Esophagus muscularis mucosa (tissue), 3 donors: ENCODE data around the gene DNHD1.

Source experiments
- CTCF ChIP-seq, 3 experiments: fragments of 200-600 bp in 2 of 3; fragments of 450-650 bp in 1 of 3; sonication (generic) in 2 of 3; IDR thresholded peaks; one replicate each; pipeline ENCODE4 v1.5.1; 2017 to 2019; ENCODE audit warnings: antibody characterized with exemption in 3 of 3, mild to moderate bottlenecking in 2 of 3, moderate library complexity in 1 of 3
- POLR2A ChIP-seq: fragments of 450-650 bp; IDR thresholded peaks from one replicate; pipeline ENCODE4 v1.6.1; 2017; ENCODE audit warnings: antibody characterized with exemption, moderate library complexity, mild to moderate bottlenecking, low read depth

GRCh38 chr11:6539748-6540268 is 42.7 kb downstream of the DNHD1 start:
- TF ChIP-seq CTCF (IDR thresholded peaks at IDR 0.05) (no peak), POLR2A (no peak)
